SU-DHL-6 (cell line): ENCODE measurements around the gene OSCP1.

Experiments
- EZH2phosphoT487 ChIP-seq: fragments of 200-600 bp; sonication (generic), shearing (Covaris generic); conservative IDR thresholded peaks from 2 replicates; pipeline ENCODE4 v1.6.1; 2018; ENCODE audit warnings: mild to moderate bottlenecking, antibody characterized with exemption, low read length, moderate library complexity, mixed read lengths
- TF ChIP-seq, protein P1 (sequence below): fragments of 200-600 bp; sonication (generic); IDR thresholded peaks from one replicate; pipeline ENCODE4 v1.5.1; 2017; ENCODE audit warnings: antibody characterized with exemption, mild to moderate bottlenecking, low read length, moderate library complexity; ENCODE audit not compliant: insufficient read depth, poor library complexity, severe bottlenecking

DNA sequence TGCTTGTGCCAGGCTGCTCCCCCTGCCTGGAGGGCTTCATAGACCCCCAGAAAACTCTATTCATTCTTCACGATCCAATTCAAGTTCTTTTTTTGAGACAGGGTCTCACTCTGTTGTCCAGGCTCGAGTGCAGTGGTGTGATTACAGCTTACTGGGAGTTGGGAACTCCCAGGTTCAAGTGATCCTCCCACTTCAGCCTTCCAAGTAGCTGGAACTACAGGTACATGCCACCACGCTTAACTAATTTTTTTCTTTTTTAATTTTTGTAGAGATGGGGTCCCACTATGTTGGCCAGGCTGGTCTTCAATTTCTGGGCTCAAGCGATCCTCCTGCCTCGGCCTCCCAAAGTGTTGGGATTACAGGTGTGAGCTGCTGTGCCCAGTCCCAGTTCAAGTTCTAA is 68.8 kb downstream of the OSCP1 start:
- TF ChIP-seq, protein P1, sequence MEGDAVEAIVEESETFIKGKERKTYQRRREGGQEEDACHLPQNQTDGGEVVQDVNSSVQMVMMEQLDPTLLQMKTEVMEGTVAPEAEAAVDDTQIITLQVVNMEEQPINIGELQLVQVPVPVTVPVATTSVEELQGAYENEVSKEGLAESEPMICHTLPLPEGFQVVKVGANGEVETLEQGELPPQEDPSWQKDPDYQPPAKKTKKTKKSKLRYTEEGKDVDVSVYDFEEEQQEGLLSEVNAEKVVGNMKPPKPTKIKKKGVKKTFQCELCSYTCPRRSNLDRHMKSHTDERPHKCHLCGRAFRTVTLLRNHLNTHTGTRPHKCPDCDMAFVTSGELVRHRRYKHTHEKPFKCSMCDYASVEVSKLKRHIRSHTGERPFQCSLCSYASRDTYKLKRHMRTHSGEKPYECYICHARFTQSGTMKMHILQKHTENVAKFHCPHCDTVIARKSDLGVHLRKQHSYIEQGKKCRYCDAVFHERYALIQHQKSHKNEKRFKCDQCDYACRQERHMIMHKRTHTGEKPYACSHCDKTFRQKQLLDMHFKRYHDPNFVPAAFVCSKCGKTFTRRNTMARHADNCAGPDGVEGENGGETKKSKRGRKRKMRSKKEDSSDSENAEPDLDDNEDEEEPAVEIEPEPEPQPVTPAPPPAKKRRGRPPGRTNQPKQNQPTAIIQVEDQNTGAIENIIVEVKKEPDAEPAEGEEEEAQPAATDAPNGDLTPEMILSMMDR: no peak
- TF ChIP-seq EZH2phosphoT487: no peak
